Effector CD8-positive, alpha-beta T cell (primary cell): ENCODE measurements around the gene SRP54.
"Not testable (repeated sequence)": the region's sequence is repeated elsewhere in the genome, so short reads cannot be mapped to it uniquely, and the experiment has no call there.

ENCODE experiments used
- DNase-seq: peaks from one replicate; lab custom pipeline; 2025; lab: John Stamatoyannopoulos, UW

SRP54 gene

DNA sequence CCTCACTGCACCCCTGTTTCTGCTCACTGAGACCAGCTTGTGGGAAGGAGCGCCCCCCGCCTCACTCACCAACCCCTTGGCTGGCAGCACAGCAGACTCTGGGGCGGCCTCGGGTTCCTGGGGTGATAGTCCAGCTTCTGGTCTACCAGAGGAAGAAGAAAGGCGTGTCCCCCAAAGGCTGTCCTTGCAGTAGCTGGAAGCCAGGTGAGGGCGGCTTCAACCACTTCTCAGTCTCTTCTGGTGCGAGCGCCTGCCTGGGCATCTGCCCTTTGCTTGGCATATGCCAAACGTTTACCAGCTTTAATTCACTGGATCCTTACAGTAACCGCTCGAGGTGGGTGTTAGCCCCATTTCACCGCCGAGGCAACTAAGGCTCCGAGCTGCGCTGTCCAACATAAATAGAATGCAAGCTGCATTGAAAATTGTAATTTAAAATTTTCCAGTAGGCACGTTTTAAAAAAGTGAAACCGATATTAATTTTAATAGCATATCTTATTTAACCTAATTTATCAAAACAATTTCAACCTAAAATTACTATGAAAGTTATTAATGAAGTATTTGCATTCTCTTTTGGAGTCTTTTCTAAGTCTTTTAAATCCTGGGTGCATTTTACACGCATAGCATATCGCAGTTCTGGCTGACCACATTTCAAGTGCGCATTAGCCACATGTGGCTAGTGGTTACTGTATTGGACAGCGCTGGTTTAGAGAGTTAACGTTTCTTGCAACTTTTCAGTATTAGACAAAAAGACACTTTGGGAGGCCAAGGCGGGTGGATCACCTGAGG, 64.2 kb downstream of the SRP54 start:
- no peak for DNase-seq

GRCh38 chr14:35047976-35048513, 65.3 kb downstream of the SRP54 start:
- DNase-seq: no peak

GRCh38 chr14:35050652-35051051, 67.9 kb downstream of the SRP54 start:
- no peak for DNase-seq

DNA sequence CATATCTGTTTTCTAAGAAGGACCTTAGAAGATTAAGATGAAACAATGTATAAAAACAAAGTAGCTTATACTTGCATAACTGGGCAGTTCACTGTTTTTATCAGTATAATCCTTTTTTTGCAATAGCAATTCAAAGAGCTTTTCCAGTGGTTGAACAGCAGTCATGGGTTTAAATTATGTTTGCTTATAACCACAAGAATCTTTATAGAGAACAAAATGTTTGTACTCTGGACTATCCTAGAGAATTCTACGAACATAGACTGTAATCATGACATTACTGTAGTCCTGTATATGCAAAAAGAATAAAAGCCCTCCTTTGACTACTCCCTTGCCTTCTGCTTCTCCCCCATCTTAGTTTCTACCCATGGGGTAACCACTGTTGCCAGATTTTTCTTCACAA, 69.0 kb downstream of the SRP54 start:
- DNase-seq: no peak

DNA sequence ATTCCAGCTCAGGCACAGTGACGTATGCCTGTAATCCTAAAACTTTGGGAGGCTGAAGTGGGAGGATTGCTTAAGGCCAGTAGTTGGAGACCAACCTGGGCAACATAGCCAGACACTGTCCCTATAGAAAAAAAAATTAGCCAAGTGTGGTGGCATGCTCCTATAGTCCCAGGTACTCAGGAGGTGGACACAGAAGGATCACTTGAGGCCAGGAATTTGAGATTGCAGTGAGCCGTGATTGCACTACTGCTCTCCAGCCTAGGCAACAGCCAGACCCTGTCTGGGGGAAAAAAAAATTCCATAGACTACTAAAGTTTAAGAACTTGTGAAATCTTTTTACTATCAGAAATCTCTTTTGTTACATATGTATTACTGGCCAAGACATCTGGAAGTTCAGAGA, 69.8 kb downstream of the SRP54 start:
- DNase-seq: no peak

- DNase-seq: not testable (repeated sequence)
Measured at GRCh38 chr14:35061113-35061791, 78.5 kb downstream of the SRP54 start.

- DNase-seq: not testable (repeated sequence)
Measured at GRCh38 chr14:35065731-35066130, 82.9 kb downstream of the SRP54 start.

DNA sequence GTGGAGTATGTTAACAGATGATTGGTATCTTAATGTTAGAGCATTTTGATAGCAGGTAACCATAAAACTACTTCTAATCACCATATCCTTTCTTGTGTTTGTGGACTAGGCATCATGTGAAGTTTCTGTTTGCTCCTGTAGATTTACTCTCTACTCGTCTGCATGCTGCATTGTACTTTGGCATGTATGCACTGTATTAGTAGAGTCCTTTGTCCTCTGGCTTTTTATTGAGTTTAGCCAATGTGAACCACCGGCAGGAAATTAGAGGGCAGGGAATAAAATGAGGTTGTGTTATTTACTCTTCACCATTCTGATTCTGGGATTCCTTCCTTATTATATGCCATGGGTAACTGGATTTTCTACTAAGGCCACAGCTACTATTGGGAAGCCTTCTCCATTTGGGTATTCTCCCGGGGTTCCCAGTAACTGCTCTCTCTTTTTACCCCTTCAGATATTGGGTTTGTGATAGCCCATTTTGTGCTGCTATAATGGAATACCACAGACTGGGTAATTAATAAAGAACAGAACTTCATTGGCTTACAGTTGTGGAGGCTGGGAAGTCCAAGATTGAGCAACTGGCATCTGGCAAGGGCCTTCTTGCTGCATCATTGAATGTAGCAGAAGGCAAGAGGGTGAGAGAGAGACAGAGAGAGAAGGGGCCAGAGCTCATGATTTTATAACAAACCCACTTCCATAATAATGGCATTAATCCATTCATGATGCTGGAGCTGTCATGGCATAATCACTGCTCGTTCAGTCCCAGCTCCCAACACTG, 85.6 kb downstream of the SRP54 start:
- DNase-seq: no peak

DNA sequence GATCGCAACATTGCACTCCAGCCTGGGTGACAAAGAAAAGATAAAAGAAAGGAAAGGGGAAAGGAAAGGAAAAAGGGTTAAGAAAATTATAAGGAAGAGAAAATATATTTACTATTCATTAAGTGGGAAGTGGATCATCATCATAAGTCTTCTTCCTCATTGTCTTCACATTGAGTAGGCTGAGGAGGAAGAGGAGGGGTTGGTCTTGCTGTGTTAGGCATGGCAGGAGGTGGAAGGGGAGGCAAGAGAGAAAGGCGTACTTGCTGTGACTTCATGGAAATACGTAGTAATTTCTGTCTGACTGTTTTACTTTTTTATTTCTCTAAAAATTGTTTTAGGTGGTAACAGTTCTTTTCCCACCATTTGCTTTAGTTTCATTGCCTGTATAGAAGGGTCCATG, 89.4 kb downstream of the SRP54 start:
- no peak for DNase-seq

GRCh38 chr14:35073486-35073885, 90.7 kb downstream of the SRP54 start:
- no peak for DNase-seq

DNA sequence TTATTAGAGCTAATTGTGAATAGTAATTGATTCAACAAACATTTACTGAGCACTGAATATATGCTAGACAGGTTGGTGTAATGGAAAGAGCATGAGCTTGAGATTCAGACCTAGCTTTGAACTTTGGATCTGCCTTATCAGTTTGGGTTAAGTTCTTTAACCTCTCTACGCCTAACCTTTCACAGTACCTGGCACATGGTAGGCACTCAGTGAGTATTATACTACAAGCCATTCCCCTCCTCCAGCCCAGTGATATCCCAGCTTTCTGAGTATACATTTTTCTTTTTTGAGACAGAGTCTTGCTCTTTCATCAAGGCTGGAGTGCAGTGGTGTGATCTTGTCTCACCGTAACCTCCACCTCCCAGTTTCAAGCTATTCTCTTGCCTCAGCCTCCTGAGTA, 95.3 kb downstream of the SRP54 start:
- DNase-seq: no peak
